ENCODE results near the gene NRXN3. TPM values are rescaled to one million over a fixed set of nuclear protein-coding genes. Genes with fewer than 3 reads are reported as not detected.

The NRXN3 gene
- total and polyA plus RNA-seq, 2 experiments from 2014 or later, result 0.08 to 0.11 TPM

GRCh38 chr14:79613625-79614024 is 1443.5 kb downstream of the NRXN3 start:
- no peaks in the 10 kb centered on the region for H4K20me1 ChIP-seq (ENCODE audit: insufficient read depth)
- H3K79me2 ChIP-seq (ENCODE audit: insufficient read depth), result no peaks in the 10 kb centered on the region
- DNase-seq, result no peak
- no peaks in the 10 kb centered on the region for H3K9me2 ChIP-seq (ENCODE audit: insufficient read depth)
- no peaks in the 10 kb centered on the region for H3K36me3 ChIP-seq (ENCODE audit: low read depth)
- in situ Hi-C loops (cut with MboI), result no loop called here
- no peak overlapping the region for H3K27ac ChIP-seq
- H3K9ac ChIP-seq, result no peak overlapping the region
- H3K4me3 ChIP-seq, result no peak overlapping the region
- TF ChIP-seq EZH2 (IDR thresholded peaks at IDR 0.05; ENCODE audit: insufficient read depth, poor library complexity, severe bottlenecking) (no peak), EZH2phosphoT487 (IDR thresholded peaks at IDR 0.05; ENCODE audit: insufficient read depth, low read depth) (no peak)
- H3K4me2 ChIP-seq (ENCODE audit: unreplicated experiment), result no peak overlapping the region
- no peaks in the 10 kb centered on the region for H3F3A ChIP-seq (ENCODE audit: insufficient read depth)
- H3K27me3 ChIP-seq (replicated peaks; ENCODE audit: insufficient read depth), result no peaks in the 10 kb centered on the region
- no peaks in the 10 kb centered on the region for H3K4me1 ChIP-seq (ENCODE audit: insufficient read depth)
- no peaks in the 10 kb centered on the region for H3K9me3 ChIP-seq (ENCODE audit: low read depth)
- H2AFZ ChIP-seq, result no peak overlapping the region
- 50 to 60% methylated on average over 5 of the region's 5 CpGs for WGBS, 2 experiments (ENCODE audit: low coverage in 1 of 2, low lambda C conversion rate in 2 of 2, missing lambda C conversion rate in 2 of 2)

GRCh38 chr14:79614448-79614847 is 1444.3 kb downstream of the NRXN3 start:
- TF ChIP-seq EZH2phosphoT487 (IDR thresholded peaks at IDR 0.05; ENCODE audit: insufficient read depth, low read depth) (no peak), EZH2 (IDR thresholded peaks at IDR 0.05; ENCODE audit: insufficient read depth, poor library complexity, severe bottlenecking) (no peak)

DNA sequence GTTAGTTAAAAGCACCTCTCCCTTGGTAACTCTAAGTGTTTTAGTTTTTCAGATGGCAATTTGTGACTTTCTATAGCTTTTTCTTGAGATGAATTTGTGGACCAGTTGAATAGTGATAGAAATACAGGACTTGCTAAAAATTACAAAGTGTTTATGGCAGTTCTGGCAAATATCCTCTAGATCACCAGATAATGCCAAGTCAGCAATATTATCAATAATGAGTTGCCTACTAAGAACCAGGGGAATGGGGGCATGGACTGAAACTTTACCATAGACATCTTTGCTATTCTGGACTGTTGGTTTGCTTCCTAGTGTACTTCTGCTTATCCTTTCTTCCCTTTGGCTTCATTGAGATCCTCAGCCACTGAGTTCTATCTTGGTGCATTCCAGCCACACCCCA is 1456.9 kb downstream of the NRXN3 start:
- Histone ChIP-seq H3K79me2 (ENCODE audit: insufficient read depth) (no peaks in the 10 kb centered on the region), H4K20me1 (ENCODE audit: insufficient read depth) (no peaks in the 10 kb centered on the region), H3K36me3 (ENCODE audit: low read depth) (no peaks in the 10 kb centered on the region), H3K27ac (no peak overlapping the region), H3K9ac (no peak overlapping the region), H3K4me1 (ENCODE audit: insufficient read depth) (no peaks in the 10 kb centered on the region), H2AFZ (no peak overlapping the region), H3K4me3 (no peak overlapping the region), H3K4me2 (ENCODE audit: unreplicated experiment) (no peak overlapping the region), H3K9me3 (ENCODE audit: low read depth) (no peaks in the 10 kb centered on the region), H3K9me2 (ENCODE audit: insufficient read depth) (no peaks in the 10 kb centered on the region), H3F3A (ENCODE audit: insufficient read depth) (no peaks in the 10 kb centered on the region), H3K27me3 (replicated peaks; ENCODE audit: insufficient read depth) (no peaks in the 10 kb centered on the region)
- TF ChIP-seq EZH2 (IDR thresholded peaks at IDR 0.05; ENCODE audit: insufficient read depth, poor library complexity, severe bottlenecking) (no peak), EZH2phosphoT487 (IDR thresholded peaks at IDR 0.05; ENCODE audit: insufficient read depth, low read depth) (no peak)
- DNase-seq, result no peak
- in situ Hi-C loops (cut with MboI), result no loop called here

More at GRCh38 chr14:79614448-79614847, 1444.3 kb downstream of the NRXN3 start:
- Histone ChIP-seq H3F3A (ENCODE audit: insufficient read depth) (no peaks in the 10 kb centered on the region), H3K27ac (no peak overlapping the region), H2AFZ (no peak overlapping the region), H3K9me2 (ENCODE audit: insufficient read depth) (no peaks in the 10 kb centered on the region), H3K36me3 (ENCODE audit: low read depth) (no peaks in the 10 kb centered on the region), H3K79me2 (ENCODE audit: insufficient read depth) (no peaks in the 10 kb centered on the region), H3K4me1 (ENCODE audit: insufficient read depth) (no peaks in the 10 kb centered on the region), H3K27me3 (replicated peaks; ENCODE audit: insufficient read depth) (no peaks in the 10 kb centered on the region), H3K4me2 (ENCODE audit: unreplicated experiment) (no peak overlapping the region), H3K4me3 (no peak overlapping the region), H4K20me1 (ENCODE audit: insufficient read depth) (no peaks in the 10 kb centered on the region), H3K9ac (no peak overlapping the region), H3K9me3 (ENCODE audit: low read depth) (no peaks in the 10 kb centered on the region)
- DNase-seq, result no peak
- in situ Hi-C loops (cut with MboI), result no loop called here
- WGBS, 2 experiments (ENCODE audit: low coverage in 1 of 2, low lambda C conversion rate in 2 of 2, missing lambda C conversion rate in 2 of 2), result 20 to 29% methylated on average over 5 of the region's 5 CpGs

- in situ Hi-C loops (cut with MboI), result no loop called here
- no peaks in the 10 kb centered on the region for H3K9me2 ChIP-seq (ENCODE audit: insufficient read depth)
- no peak overlapping the region for H3K4me2 ChIP-seq (ENCODE audit: unreplicated experiment)
- no peaks in the 10 kb centered on the region for H3K4me1 ChIP-seq (ENCODE audit: insufficient read depth)
- no peaks in the 10 kb centered on the region for H3K9me3 ChIP-seq (ENCODE audit: low read depth)
- no peak for TF ChIP-seq EZH2phosphoT487 (IDR thresholded peaks at IDR 0.05; ENCODE audit: insufficient read depth, low read depth)
- TF ChIP-seq EZH2 (IDR thresholded peaks at IDR 0.05; ENCODE audit: insufficient read depth, poor library complexity, severe bottlenecking), result no peak
- no peak overlapping the region for H3K4me3 ChIP-seq
- no peak overlapping the region for H2AFZ ChIP-seq
- no peaks in the 10 kb centered on the region for H3K27me3 ChIP-seq (replicated peaks; ENCODE audit: insufficient read depth)
- no peaks in the 10 kb centered on the region for H4K20me1 ChIP-seq (ENCODE audit: insufficient read depth)
- H3K27ac ChIP-seq, result no peak overlapping the region
- no peaks in the 10 kb centered on the region for H3K36me3 ChIP-seq (ENCODE audit: low read depth)
- no peaks in the 10 kb centered on the region for H3K79me2 ChIP-seq (ENCODE audit: insufficient read depth)
- no peak overlapping the region for H3K9ac ChIP-seq
- no peaks in the 10 kb centered on the region for H3F3A ChIP-seq (ENCODE audit: insufficient read depth)
- no peak for DNase-seq
- 14 to 18% methylated on average over 6 of the region's 6 CpGs for WGBS, 2 experiments (ENCODE audit: low coverage in 1 of 2, low lambda C conversion rate in 2 of 2, missing lambda C conversion rate in 2 of 2)
These were observed 1459.5 kb downstream of the NRXN3 start for GRCh38 chr14:79629411-79630287.
